ENCODE results near the gene OR1F1. TPM values are rescaled to one million over a fixed set of nuclear protein-coding genes. Genes with fewer than 3 reads are reported as not detected.

The OR1F1 gene
- total RNA-seq, 2 experiments from 2014 or later, result not detected

Other genes with a start within 250 kb of the OR1F1 start
- under 1 TPM in 1 of 2 experiments, not detected in 1; 0.08 TPM for gene KREMEN2, start 223.9 kb upstream of the OR1F1 start, total RNA-seq
- 10 to 100 TPM; 41.1 to 43.0 TPM for gene PAQR4, start 218.9 kb upstream of the OR1F1 start, total RNA-seq
- 100 to 1,000 TPM; 135 TPM for gene PKMYT1, start 207.8 kb upstream of the OR1F1 start, total RNA-seq
- not detected for gene CLDN9, start 175.3 kb upstream of the OR1F1 start, total RNA-seq
- gene CLDN6, start 170.0 kb upstream of the OR1F1 start, total RNA-seq, result not detected
- gene TNFRSF12A, start 167.8 kb upstream of the OR1F1 start, total RNA-seq, result 1 to 10 TPM; 4.3 to 4.6 TPM
- gene HCFC1R1, start 164.3 kb upstream of the OR1F1 start, total RNA-seq, result 10 to 100 TPM; 27.5 to 28.5 TPM
- 10 to 100 TPM; 54.7 to 56.8 TPM for gene THOC6, start 164.2 kb upstream of the OR1F1 start, total RNA-seq
- under 1 TPM; 0.11 to 0.17 TPM for gene BICDL2, start 151.3 kb upstream of the OR1F1 start, total RNA-seq
- gene MMP25, start 141.6 kb upstream of the OR1F1 start, total RNA-seq, result 1 to 10 TPM; 1.3 to 2.2 TPM
- 1,000 to 10,000 TPM; 1,098 to 1,123 TPM for gene IL32, start 122.6 kb upstream of the OR1F1 start, total RNA-seq
- not detected for gene ZSCAN10, start 88.9 kb upstream of the OR1F1 start, total RNA-seq
- gene ZNF205, start 75.6 kb upstream of the OR1F1 start, total RNA-seq, result under 1 TPM in 1 of 2 experiments, not detected in 1; 0.23 TPM
- gene ZNF213, start 53.2 kb upstream of the OR1F1 start, total RNA-seq, result 1 to 10 TPM; 8.6 to 9.2 TPM
- gene ZNF200, start 47.0 kb downstream of the OR1F1 start, total RNA-seq, result 10 to 100 TPM; 11.3 to 11.8 TPM
- under 1 TPM in 1 of 2 experiments, not detected in 1; 0.19 TPM for gene MEFV, start 68.4 kb downstream of the OR1F1 start, total RNA-seq
- gene ZNF263, start 95.3 kb downstream of the OR1F1 start, total RNA-seq, result 10 to 100 TPM; 26.2 to 27.0 TPM
- 1 to 10 TPM; 4.5 to 4.6 TPM for gene TIGD7, start 117.2 kb downstream of the OR1F1 start, total RNA-seq
- gene ZNF75A, start 117.3 kb downstream of the OR1F1 start, total RNA-seq, result 10 to 100 TPM; 36.3 to 37.3 TPM
- gene OR2C1, start 167.7 kb downstream of the OR1F1 start, total RNA-seq, result not detected
- 10 to 100 TPM; 11.8 to 13.1 TPM for gene ZSCAN32, start 212.8 kb downstream of the OR1F1 start, total RNA-seq
- 10 to 100 TPM; 10.1 to 10.8 TPM for gene ZNF174, start 213.0 kb downstream of the OR1F1 start, total RNA-seq

Measured in activated CD8-positive, alpha-beta memory T cell treated with anti-CD3 and anti-CD28 coated beads for 36 hours (primary cell).